ENCODE results near the gene MRPL34.
"Not testable (repeated sequence)": the region's sequence is repeated elsewhere in the genome, so short reads cannot be mapped to it uniquely, and the experiment has no call there.

Gene MRPL34

GRCh38 chr19:17305517-17306284 lies at the start of gene MRPL34:
TSS of gene MRPL34 (plus strand) at chr19:17305872. CDS start at chr19:17305893, 21 bp downstream.
- peak; percentile 87 for DNase-seq (ENCODE audit: low read depth)

GRCh38 chr19:17256130-17256529 lies 49.5 kb upstream of the MRPL34 start:
- DNase-seq (ENCODE audit: low read depth), result no peak

GRCh38 chr19:17259118-17259780 lies 46.4 kb upstream of the MRPL34 start:
- no peak for DNase-seq (ENCODE audit: low read depth)

- DNase-seq (ENCODE audit: low read depth), result no peak
Observed at GRCh38 chr19:17259934-17260333, 45.7 kb upstream of the MRPL34 start.

DNA sequence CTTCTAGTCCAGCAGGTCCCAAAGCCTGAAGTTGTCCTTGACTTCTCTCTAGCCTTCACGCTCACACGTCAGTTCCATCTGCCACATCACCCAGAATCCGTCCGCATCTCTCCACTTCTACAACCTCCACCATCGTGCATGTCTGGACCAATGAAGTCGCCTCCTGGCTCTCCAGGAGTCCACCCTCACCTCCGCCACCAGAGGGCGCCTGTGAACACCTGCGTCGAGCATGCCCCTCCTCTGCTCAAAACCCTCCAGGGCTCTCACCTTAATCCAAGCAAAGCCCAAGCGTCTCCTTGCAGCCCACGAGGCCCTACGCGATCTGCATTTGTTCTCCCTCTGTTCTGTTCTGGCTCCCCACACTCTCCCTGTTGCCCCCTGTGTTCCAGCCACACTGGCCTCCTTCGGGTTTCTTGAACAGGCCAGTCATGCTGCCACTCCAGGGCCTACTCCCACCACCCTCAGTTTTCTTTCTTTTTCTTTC lies 44.8 kb upstream of the MRPL34 start:
- peak; percentile 93 for DNase-seq (ENCODE audit: low read depth)

GRCh38 chr19:17262557-17262956 lies 43.1 kb upstream of the MRPL34 start:
- no peak for DNase-seq (ENCODE audit: low read depth)

DNA sequence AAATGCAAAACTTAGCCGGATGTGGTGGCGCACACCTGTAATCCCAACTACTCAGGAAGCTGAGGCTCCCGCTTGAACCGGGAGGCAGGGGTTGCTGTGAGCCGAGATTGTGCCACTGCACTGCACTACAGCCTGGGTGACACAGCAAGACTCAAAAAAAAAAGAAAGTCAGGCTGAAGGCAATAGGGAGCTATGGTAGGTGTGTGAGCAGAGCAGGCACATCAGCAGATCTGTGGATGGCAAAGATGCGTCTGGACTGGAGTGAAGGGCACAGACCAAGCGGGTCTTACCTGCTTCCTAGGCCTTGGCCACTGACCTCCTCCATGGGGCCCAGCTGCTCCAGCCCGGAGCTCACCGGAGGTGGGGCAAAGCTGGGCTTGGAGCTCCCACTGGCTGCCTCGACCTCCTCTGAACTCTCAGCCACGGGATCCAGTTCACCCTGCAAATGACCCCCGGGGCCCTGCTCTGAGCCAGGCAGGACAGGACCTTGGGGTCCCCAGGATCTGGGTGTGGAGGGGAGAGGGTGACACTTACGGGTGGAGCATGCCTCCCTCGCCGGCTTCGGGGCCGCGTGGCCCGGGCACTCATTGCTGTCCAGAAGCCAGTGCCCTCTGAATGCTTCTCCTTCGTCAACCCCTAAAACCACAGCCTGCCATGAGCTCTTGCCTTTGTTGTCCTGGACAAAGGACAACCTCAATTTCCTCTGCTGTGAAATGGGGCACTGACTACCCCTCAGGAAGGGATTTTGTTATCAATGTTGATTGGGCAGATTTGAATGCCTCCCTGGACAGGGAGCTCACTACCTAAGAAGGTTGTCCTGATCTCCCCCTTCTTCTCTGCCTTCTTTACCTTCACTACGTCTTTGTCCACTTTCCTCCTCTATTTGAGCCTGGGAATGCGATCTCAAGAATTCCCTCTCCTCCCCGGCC lies 41.7 kb upstream of the MRPL34 start:
- no peak for DNase-seq (ENCODE audit: low read depth)

DNA sequence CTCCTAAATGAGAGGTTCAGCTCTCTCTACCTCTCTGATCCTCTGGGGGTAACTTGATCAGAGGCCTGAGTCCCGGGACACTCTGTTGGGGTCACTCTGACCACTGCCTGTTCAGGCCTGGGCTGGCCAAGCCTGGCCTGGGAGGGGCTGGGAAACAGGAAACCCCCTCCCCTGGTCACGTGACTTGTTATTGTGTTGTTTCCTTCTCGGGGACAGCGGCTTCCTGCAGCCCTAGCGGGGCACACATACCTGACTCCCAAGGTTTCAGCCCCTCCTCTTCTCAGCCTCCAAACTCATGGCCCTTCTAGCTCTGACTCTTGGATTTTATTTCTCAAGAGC lies 41.1 kb upstream of the MRPL34 start, which contains the start of gene USHBP1:
TSS of gene USHBP1 (minus strand) at position 105 of the 339 bp plus-strand sequence. CDS start 446 bp downstream, outside the sequence.
- no peak for DNase-seq (ENCODE audit: low read depth)

DNA sequence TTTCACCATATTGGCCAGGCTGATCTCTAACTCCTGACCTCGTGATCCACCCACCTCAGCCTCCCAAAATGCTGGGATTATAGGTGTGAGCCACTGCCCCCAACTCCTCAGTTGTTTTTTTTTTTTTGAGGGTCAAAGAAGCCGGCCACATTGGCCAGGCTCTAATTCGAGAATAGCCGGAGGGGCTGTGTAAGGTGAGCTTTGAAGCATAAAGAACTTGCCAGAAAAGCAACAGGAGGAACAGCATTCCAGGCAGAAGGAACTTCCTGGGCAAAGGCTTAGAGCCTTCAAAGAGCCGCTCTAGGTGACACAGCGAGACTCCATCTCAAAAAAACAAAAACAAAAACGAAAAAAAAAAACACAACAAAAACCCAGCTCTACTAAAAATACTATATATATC lies 39.6 kb upstream of the MRPL34 start:
- DNase-seq (ENCODE audit: low read depth), result no peak

DNA sequence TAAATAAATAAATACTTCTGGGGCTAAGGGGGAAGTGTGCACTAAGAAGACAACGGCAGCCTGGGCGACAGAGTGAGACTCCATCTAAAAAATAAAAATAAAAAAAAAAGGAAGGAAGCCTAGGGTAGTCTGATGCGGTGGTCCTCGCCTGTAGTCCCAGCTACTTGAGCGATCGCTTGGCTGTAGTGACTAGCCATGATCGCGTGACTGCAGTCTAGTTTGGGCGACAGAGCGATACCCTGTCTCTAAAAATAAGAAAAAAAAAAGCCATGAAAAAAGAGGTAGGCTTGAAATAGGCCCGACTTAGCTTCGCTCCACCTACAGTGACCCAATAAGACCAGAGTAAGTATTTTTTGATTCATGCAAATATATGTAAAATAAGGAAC lies 39.1 kb upstream of the MRPL34 start:
- no peak for DNase-seq (ENCODE audit: low read depth)

DNA sequence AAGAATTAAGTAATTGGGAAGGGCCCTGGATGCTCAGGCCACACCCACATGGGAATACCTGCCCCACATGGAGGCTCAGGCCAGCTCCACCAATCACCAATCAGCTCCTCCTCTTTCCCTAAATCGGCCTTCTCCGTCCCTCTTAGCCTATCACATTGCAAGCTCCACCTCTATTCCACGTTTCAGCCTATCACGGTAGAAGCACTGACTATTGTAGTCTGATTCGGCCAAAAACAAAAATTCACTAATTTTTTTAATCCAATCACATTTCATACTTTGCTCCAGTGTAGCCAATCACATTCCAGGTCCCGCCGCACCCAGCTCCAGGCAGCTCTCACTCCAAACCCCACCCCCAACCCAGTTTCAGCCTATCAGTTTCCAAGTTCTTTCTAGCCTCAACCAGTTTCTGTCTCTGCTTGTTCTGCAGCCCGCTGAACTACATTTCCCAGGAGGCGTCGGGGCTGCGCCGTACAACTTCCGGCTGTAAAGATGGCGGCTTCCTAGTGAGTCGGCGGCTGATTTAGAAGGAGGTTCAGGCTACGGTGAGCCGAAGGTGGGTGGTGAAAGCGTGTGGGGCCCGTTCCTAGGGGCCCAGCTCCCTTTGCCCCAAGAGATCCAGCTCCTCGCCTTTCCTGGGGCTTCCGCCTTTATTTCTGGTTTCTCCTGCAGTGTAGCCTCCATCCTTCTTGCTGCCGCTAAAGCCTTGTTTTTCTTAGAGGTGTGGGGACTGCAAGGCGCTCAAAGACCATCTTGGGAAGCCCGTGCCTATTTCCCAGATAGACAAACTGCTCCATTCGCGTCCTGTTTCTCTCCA lies 38.5 kb upstream of the MRPL34 start, which contains the start of gene BABAM1:
TSS of gene BABAM1 (plus strand) at position 469 of the 814 bp plus-strand sequence. CDS start 1,364 bp downstream, outside the sequence.
- DNase-seq (ENCODE audit: low read depth), result peak; percentile 83

GRCh38 chr19:17268754-17269153 lies 36.9 kb upstream of the MRPL34 start:
- DNase-seq (ENCODE audit: low read depth), result no peak

DNA sequence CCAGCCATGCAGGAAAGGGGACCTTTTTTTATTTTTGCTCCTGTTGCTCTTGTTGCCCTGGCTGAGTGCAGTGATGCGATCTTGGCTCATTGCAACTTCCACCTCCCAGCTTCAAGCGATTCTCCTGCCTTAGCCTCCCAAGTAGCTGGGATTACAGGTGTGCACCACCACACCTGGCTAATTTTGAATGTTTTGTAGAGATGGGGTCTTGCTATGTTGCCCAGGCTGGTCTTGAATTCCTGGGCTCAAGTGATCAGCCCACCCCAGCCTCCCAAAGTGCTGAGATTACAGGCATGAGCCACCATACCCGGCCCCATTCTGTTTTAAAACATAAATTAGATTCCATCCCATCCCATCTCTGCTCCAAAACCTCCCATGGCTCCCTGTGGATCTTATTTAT lies 30.8 kb upstream of the MRPL34 start:
- not testable (repeated sequence) for DNase-seq (ENCODE audit: low read depth)

DNA sequence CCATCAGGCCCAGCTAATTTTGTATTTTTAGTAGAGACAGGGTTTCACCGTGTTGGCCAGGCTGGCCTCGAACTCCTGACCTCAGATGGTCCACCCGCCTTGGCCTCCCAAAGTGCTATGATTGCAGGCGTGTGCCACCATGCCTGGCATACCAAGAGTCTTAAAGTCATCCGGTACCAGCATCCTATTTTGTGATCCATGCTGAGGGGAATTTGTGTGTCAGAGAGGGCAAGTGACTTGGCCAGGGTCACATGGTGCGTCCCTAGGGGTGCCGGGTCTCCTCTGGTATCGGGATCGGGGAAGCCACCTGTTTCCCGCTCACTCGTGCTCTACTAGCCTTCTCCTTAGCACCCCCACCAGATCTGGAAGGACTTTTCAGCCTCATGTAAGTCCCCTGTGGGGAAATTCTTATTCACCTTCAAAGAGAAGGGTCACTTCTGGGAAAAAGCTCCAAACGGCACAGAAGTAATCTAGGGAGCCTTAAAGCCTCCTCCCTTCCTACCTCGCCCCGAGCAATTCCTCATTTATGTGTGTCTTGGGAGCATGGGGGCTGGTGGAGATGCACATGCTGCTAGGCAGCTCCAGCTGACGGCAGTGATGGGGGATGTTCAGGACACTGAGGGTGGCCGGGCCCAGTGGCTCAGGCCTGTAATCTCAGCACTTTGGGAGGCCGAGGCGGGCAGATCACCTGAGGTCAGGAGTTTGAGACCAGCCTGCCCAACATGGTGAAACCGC lies 30.1 kb upstream of the MRPL34 start:
- DNase-seq (ENCODE audit: low read depth), result no peak

DNA sequence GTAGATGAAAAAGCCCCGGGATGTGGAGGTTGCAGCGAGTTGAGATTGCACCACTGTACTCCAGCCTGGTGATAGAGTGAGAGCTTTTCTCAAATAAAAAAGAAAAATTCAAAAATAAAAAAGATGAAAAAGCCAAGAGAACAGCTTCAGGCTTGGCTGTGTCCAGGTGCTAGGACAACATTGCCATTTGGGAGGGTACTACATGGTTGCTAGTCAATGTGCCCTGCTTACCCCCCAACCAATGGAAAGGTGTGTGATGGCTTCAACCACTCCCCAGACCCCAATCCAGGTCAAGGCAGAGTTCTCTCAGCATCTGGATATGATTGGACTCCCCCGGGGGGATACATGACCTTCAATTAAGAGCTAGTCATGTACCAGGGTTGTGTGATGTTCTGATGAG lies 26.2 kb upstream of the MRPL34 start:
- no peak for DNase-seq (ENCODE audit: low read depth)

DNA sequence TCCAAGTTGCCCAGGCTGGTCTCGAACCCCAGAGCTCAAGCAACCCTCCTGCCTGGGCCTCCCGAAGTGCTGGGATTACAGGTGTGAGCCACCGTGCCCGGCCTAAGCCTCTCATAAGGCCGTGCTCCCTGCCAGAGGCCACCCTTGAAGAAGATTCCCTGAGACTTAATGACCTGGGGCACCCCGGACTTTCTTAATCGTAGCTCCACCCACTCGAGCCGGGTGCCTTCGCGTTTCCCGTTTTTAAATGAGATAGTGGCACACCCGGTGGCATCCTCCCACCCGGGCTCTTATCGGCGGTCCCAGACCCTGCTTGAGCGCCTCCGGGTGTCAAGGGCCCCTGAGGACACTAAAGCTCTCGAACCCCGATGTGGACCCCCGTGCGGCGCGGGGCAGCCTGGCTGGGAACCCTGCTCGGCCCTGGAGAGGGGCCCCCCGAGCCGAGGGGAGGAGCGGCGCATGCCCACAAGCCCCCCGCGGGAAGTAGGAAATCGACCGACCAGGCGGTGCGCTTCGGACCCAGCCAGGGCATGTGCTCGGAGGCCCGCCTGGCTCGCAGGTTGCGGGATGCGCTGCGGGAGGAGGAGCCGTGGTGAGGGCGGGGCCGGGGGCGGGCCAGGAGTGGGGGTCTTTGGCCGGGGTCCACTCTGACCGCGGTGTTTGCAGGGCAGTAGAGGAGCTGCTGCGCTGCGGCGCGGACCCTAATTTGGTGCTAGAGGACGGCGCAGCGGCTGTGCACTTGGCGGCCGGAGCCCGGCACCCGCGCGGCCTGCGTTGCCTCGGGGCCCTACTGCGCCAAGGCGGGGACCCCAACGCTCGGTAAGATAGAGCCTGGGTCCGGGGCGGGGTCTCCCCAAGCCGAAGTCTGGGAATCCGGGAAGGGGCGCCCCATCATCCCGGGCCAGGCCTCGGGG lies 24.0 kb upstream of the MRPL34 start, which contains the start of gene ANKLE1:
TSS of gene ANKLE1 (plus strand) at position 511 of the 914 bp plus-strand sequence. CDS start at position 531, 20 bp downstream.
- DNase-seq (ENCODE audit: low read depth), result no peak

- peak; percentile 69 for DNase-seq (ENCODE audit: low read depth)
Observed at GRCh38 chr19:17282488-17283125, 23.1 kb upstream of the MRPL34 start.

GRCh38 chr19:17283504-17283996 lies 22.1 kb upstream of the MRPL34 start:
- no peak for DNase-seq (ENCODE audit: low read depth)
